ENCODE results near the gene SPAG17.

DNA sequence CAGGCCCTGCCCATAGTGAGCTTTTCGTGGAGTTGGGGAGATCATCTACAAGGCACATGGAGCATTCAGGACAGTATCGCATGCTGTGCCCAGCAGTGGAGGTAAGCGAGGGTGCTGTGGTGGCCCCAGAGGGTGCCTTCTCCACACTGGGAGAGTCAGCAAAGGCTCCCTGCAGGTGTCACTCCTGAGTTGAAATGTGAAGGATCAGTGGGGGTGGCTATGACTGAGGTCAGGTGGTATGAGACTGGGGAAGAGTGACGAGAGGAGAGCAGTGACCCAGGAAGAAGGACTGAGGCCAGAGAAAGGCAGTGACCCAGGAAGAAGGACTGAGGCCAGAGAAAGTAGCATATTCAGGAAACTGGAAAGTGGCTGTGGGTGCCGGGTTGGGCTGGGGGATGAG lies 53.0 kb downstream of the SPAG17 start:
- TF ChIP-seq EZH2 (IDR thresholded peaks at IDR 0.05; ENCODE audit: insufficient read depth, low read length) (no peak), CTCF (IDR thresholded peaks at IDR 0.05; ENCODE audit: insufficient read depth, low read depth, low read length) (no peak)

Data from astrocyte (in vitro differentiated cells and primary cell).